ENCODE results near the gene GMPR2. TPM values are rescaled to one million over a fixed set of nuclear protein-coding genes. Genes with fewer than 3 reads are reported as not detected.

The GMPR2 gene
- total RNA-seq, 1 donor from 2014 or later: 46.5 TPM

DNA sequence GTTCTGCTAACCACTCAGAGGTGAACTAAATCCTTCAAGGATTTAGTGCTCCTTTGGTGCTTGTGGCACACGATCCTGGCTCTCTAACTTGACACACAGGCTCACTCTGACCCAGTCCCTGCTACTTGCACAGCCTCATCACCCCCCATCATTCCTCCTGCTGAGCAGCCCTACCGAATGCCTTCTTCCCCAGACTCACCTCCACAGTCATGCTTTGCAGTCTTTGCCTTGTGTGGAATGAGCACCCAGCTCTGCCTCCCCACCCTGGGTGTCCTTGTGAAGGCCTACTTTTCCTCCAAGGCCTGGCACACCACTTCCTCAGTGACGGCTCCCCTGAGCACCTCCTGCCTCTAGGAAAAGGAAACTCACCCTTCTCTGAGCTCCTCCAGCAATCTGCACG, 17.6 kb downstream of the GMPR2 start:
- DNase-seq (ENCODE audit: low spot score): peak; percentile 82

DNA sequence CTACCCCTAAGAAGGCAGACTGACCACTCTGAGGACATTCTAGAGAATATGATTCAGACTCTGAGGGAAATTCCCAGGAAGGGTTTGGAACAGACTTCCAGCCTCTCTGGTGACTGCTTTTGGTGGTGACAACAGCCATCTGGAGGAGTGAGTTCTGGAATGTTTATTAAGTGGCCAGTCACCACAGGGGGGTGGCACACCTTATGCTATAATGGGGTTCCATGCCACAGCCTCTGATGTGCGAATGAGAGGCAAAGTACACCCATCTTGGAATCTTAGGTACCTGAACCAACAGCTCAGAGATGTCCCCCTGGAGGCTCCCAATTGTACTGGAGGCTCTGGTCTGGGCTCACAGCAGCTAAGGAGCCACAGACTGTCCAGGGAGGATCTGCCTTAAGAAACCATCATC, 19.2 kb downstream of the GMPR2 start:
- DNase-seq (ENCODE audit: low spot score): peak; percentile 53

DNA sequence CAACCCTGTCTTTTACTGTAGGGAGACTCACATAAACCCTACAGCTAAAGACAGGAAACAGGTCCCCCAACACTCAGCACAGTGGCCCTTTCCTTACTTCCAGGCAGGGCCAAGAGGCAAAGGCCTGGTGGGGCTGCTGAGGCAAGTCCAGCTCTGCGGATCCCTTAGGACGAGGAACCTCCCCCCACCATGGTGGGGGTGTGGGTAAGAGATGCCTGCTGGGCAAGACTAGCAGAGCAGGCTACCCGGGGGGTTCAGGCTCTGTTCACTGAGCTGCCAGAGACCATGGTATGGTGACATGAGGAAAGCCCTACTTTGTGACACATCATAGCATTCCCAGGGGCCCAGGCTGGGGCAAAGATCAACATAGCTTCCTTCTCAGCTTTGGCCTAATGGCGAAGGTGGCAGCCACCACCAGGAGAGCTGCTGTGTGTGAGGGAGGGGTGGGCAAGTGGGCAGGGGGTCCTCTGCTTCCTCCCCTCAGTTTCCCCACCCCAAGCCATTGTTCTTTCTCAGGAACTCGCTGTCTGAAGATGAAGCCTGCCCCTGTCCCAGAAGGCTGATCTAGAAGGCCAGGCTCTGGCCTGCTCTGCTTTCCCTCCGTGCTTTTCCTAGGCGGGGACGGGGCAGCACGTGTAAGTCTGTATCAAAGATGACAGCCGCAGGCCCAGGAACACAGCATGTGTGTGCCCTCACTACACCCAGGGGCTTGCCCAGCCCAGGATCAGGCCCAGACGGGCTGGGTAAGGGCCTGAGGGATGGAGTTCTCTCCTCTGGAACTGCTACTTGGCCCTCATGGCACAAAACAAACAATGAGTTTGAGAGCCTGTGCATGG, 19.8 kb downstream of the GMPR2 start:
- DNase-seq (ENCODE audit: low spot score): peak; percentile 55

DNA sequence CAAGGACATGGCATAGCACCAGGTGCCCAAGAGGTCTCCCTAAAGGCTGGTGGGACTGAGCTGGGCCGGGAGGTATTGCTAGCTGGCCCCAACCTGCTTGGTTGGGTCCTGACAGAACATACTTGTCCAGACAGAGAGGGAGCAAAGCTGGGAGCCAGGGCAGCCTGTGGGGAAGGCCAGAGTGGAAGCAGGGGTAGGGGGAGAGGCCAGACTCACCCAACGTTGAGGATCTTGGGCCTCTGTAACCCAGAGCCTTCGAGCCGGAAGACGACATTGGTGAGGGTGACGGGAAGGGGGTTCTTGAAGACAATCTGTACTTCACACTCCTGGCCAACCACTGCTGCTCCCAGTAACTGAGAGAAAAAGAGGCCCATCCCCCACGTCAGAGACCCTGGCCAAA, 21.2 kb downstream of the GMPR2 start:
- DNase-seq (ENCODE audit: low spot score): no peak

DNA sequence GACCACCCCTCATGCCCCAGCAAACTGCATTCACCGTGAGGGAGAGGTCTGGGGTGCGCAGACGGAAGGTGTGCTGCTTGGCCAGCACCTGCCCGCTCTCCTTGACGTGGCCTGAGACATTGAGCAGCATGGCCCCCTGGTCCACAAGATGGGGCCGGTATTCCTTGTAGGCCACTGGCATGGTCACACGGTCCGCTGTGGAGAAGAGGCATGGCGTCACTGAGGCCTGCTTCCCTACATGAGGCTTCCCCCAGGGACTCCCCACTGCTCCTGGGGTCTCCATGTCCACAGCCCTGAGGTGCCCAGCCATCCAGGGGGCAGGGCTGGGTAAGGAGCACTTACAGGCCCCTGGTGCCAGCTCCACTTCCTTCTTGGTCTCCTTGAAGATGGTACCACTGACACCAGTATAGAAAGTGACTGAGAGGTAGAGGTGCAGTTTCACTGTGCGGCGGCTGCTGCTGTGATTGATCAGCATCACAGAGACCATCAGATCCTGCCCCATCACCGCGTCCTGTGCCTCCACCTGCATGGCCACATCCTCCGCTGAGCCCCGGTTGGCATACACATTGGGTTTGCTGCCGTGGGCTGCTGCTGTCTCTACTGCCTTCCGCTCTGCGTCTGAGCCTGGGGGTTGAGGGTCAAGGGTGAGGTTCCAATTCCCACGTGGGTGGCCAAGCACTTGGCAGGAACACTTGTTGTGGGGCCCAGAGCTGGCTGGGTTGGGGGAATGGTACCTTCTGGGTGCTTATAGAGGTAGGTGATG, 22.1 kb downstream of the GMPR2 start:
- no peak for DNase-seq (ENCODE audit: low spot score)

DNA sequence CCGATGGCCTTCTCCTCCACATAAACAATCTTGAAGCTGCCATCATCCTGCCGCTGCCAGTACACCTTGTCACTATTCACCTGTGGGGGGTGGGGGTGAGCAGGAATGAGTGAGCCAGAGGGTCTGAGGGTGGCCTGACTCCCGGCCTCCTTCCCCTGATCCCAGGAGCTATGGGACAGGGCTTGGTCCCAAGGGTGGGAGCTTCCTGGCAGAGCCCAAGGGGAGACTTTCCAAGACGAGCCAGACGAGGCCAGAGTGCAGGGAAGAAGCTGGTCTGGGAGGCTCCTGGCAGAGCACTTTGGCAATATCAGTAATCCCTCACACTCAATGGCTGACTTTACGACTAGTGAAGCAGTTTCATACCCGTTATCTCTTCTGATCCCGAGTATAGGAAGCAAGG, 22.7 kb downstream of the GMPR2 start:
- DNase-seq (ENCODE audit: low spot score): no peak

DNA sequence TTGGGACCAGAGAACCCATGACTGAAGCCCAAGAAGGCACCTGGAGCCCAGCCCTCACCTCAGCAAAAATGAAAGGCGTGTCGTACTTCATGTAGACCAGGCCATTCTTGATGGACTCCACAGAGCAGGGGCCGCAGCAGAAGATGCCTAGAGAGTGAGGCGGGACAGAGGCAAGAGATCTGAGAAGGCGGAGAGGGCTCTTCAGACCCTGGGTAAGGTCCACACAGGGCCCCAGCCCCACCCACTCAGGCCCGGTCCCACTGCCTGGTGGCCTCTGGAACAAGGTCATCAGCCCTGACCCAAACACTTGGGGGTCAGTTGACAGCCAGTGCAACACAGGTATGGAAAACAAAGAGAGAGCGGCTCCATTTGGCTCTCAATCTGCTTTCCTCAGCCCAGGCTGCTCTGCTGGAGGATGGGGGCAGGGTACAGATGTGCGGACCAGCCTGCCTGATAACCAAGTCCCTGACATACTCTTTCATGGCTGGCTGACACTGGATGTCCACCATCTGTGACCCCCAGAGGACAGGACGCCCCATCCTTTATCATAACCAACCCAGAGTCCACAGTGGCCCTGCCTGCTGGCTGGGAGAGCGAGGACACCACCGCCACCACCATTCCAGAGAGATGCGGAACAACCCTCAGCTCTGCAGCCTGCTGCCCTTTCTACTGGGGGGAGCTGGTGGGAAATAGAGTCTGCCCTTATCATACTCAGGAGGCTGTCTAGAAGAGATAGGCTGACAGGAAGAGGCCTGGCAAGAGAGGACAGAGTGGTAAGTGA, 23.4 kb downstream of the GMPR2 start:
- no peak for DNase-seq (ENCODE audit: low spot score)

DNA sequence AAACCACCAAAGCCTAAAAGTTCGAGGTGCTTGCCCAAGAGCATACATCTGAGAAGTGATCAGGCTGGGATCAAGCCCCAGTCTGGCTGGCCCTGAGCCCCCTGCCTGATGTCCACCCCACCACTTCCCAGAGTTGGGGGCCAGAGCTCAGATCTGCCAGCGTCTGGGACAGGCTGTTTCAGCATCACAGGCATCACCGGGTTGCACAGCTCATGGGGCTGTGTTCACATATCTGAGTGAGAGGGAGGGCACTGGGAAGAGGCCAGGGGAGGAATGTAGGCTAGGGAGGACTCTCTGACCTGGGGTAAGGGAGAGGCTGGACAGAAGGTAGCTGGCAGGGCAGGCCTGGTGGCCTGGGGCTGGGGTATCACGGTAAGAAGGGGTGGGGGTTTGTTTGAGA, 24.2 kb downstream of the GMPR2 start:
- DNase-seq (ENCODE audit: low spot score): no peak

DNA sequence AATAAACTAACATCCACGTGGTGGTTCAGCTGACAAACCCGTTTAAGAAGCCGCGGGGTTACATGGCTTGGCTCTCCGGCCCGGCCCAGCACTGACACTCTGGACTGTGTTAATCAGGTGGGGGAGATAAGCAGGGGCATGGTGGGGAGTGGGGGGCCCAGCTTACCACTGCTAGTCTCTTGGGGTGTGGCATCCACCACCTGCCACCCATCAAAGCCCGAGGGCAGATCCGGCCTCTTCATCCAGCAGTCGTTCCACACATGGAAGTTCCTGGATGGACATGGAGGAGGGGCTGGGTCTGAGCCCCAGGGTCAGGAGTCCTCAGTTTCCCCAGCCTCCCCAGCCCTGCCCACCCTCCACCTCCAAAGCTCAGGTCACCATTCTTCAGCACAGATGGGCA, 25.4 kb downstream of the GMPR2 start:
- DNase-seq (ENCODE audit: low spot score): no peak

DNA sequence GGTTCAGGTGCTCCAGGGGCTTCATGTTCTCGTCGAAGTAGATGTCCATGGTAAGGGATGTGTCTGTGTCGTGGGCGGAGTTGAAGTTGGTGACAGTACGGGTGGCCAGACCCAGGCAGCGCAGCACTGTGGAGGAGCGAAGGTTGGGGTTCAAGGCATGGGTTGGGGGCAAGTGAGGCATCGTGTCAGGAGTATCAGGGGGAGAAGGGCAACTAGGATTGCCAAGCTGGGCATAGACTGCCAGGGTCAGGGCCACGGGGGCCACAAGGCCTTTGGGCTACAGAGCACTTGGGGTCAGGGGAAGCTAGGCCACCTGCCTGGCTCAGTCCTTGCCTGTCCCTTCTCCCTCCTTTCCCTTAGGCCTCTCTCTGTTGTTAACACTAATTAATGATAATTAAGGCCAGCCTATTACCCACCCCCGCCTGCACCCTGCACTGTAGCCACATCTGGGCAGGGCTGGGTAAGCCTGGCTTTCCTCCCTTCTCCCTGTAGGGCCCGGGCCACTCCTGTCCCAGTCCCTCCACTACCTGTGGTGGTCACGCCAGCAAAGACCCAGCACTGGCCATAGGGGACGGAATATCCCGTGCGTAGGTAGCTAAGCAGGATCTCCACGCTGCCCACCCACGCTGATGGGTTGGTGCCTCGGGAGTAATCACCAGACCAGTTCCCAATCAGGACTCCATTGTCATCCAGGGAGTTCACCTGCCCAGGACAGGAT, 26.0 kb downstream of the GMPR2 start:
- DNase-seq (ENCODE audit: low spot score): no peak

DNA sequence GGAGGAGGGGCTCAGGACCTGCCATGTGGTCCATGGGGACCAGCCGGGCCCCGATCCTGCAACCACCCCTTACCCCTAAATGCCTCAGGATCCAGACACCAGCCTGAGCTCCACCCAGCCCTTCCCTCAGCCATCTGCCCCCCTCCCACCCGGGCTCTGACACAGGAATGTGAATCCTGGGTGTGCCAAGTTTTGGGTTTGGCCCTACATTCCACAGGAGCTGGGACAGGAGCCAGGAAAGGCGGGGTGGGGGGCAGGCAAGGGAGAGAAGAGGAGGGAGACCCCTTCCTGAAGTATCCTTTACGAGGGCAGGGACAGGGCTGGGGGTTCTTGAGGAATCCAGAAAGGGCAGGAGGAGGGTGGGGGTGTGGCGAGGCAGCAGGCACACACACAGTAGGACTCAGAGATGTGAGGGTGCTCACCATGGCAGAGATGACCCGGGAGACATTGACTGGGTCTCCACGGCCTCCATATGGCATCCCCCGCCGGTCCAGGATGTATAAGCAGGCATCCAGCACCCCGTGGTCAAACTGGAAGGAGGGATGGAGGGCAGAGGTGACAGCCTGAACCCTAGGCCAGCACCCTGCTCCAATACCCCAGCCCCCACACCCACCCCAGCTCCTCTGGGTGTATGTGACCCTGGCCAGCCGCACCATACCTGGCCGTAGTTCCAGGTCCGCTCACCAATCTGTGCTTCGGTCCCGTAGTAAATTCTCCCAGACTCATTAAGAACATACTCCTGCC, 26.7 kb downstream of the GMPR2 start:
- DNase-seq (ENCODE audit: low spot score): no peak

DNA sequence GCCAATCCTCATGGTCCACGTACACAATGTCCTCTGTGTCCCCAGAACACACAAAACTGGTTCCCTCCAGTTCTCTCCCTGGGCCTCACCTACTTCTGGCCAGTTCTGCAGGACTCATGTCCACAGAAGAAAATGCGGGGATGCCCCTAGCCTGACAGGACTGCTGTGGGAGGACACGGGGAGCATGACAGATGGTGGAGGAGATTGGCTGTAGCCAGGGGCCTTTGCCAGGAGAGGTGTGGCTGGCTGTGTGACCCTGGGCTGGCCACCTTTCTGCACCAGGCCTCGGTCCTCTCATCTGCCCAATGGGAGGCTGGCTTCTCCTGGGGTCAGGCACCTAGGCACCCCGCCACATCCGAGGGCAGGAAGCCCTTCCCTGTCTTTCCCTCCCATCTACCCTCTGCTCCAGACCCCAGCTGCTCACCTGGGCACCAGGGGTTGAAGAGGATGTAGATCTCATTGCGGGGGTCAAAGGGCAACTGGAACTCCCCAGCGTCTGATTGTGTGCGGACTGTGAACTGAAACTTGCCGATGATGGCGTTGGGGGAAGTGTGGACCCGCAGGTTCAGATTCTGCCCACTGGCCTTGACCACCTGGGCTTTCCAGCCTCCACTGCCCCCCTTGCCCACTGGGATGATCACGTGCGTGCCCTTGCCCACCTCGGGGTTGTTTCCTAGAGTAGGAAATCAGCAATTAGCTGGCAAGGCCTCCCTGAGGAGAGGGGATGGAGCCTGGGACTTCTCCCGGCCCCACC, 27.5 kb downstream of the GMPR2 start:
- DNase-seq (ENCODE audit: low spot score): no peak

DNA sequence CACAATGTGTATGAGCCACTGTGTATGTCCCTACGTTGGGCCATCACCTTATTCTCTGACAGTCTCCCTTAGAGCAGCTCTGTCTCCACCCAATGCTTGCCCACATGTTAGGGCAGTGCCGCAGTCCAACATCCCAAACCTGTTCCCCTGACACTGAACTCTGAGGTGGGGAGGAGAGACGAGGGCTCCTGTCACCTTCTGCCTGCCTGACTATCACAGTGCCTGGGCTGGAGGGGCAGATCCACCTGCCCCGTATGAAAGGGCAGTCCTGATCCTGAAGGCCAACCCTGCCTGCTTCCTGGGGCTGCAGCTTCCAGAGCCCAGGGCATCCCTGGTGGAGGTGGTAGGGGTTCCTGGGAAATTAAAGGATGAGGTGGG, 28.0 kb downstream of the GMPR2 start:
- no peak for DNase-seq (ENCODE audit: low spot score)

DNA sequence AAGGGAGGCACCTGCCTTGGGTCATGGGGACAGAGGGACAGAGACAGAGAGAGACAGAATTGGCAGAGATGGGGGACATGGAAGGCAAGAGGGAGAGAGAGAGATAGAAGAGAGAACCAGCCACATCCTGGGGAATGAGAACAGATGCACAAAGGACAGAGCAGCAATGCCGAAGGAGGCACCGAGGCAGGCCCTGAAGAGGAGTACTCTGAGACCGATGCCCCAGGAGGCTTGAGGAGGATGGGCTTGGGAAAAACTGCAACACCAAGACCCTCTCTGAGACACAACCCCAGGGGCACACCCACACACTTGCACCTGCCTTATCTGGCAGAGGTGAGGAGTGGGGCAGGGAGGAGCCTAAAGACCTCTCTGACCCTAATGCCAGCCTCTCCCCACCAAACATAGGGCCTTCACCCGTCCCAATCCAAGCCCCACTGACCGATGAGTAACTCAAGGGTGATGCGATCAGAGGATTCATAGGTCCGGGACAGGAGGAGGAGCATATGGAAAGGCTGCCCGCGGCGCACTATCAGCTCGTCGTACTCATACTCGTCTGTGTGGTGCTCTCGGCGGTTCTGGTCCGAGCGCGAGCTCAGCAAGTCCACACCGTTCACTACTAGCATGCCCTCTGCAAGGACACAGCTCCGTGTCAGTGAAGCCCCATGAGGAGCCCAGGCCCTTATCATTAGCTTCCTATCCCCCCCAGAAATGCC, 28.7 kb downstream of the GMPR2 start:
- DNase-seq (ENCODE audit: low spot score): no peak

DNA sequence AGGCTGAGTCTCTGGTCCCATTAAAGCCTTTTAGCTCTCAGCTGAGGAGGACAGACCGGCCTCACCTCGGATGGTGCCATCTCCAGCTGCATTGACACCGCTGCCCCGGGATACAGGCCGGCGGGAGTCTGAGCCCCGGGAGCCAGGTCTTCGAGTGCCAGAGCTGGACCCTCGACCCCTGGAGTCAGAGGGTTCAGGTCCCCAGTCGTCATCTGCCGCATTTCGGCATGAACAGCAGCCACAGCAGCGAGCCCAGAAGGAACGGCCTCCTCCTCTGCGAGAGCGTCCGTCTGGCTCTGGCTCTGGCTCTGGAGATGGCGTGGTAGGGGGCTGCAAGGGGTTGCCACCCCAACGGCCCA, 29.2 kb downstream of the GMPR2 start:
- DNase-seq (ENCODE audit: low spot score): no peak

DNA sequence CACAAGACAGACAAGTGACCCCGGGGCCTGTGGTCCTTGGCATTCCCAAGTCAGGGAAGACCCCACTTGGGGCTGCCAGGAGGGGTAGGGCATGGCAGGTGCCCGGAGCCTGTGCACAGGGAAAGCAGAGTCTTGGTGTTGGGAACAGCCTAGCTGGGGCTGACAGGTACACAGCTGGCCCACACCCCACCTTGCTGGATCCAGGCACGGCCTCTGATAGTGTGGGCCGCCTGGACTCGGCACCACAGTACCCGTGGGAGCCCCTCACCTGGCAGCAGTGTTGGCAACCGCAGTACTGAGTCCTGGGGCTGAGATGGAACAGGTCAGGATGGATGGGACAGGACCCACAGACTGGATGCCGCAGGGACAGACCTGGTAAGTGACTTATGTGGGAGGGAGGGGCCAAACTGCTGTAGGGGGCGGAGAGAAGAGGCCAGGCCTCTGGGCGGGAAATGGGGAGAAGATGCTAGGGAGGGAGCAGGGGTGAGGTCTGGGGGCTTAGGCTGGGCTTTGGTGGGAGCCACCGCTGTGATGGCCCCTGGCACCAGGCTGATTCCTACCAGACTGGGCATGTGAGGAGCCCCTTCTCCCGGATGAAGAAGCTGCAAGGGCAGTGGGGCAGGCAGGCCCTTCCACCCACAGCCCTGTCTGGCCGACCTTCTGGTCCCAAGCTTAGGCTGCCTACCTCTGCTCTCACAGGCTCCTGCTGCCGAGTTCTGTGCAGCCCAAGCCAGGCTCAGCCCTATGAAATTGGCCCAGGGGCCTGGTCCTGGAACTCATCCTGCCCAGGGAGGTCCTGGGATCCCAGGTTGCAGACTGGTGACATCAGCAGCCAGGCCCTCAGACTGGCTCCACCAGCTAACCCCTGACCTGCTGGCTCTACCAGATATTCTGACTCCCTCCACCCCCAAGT, 30.3 kb downstream of the GMPR2 start, which contains the start of gene TGM1:
TSS of gene TGM1 (minus strand) at position 357 of the 913 bp plus-strand sequence. CDS start 825 bp downstream, outside the sequence.
- no peak for DNase-seq (ENCODE audit: low spot score)

DNA sequence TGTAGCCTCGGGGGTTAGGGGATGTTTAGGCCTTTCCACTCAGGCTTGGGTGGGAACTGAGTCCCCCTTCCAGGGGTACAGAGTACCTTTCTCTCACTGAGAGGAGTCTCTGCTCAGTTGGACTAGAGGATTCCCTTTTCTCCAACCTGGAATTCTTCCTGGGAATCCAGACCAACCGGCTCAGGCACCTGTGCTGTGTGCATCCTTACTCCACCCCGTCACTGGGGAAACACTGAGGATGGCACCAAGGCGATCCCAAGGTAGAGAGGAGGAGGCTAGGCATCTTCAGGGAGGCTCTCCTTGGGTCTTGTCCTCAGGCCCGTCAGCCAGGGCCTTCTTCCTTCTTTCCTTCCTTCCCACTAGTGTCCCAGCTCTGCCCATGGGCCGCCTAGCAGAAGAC, 31.1 kb downstream of the GMPR2 start:
- DNase-seq (ENCODE audit: low spot score): no peak

DNA sequence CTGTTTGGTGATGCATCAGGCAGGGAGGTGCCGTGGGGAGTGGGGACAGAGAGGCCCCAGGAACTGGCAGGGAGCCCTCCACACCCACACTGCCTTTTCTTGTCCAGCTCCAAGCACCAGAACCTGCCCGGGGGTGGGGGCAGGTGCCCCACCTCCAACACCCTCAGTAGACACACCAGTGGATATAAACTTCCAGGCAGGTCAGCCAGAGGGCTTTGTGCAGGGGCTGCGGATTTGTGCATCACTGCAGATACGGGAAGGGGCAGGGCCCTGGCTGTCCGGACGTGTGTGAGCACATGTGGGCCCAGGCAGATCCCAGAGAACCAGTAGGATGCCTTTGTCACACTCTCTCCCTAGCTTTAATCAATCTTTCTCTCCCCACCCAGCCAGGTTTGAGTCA, 31.6 kb downstream of the GMPR2 start:
- DNase-seq (ENCODE audit: low spot score): no peak
